H1 (cell line): ENCODE results near the gene GGTLC3. TPM values are rescaled to one million over a fixed set of nuclear protein-coding genes. Genes with fewer than 3 reads are reported as not detected.
"Not testable (repeated sequence)": the region's sequence is repeated elsewhere in the genome, so short reads cannot be mapped to it uniquely, and the experiment has no call there.

Source experiments
- CTCF ChIA-PET: fragments of 300-600 bp; sonication (Branson Sonifier 250); formaldehyde crosslinking; loops from one replicate; lab custom pipeline; 2021; ENCODE audit not compliant: partially characterized antibody; lab: Charles Lee
- POLR2A ChIA-PET: fragments of 300-600 bp; sonication (Branson Sonifier 250); formaldehyde crosslinking; loops from one replicate; lab custom pipeline; 2021; ENCODE audit warnings: inconsistent platforms; ENCODE audit not compliant: partially characterized antibody; lab: Charles Lee
- DNase-seq, 2 experiments: peaks; one replicate each; pipeline versions ENCODE4 v3.0.0 to v3.0.0-alpha.2; 2010 to 2022; ENCODE audit warnings: low spot score in 2 of 2, low read depth in 1 of 2, mixed read lengths in 1 of 2
- FAIRE-seq: peaks from 2 replicates; lab custom pipeline; 2011; peaks lifted over from hg19 to GRCh38; lab: Jason Lieb, UNC
- H2AFZ ChIP-seq: 2 replicates; pipeline ENCODE4 v1.8.1; 2012; ENCODE audit warnings: low read length, inconsistent platforms
- H2AK5ac ChIP-seq: 2 replicates; pipeline ENCODE4 v1.6.1; 2013; ENCODE audit warnings: low read depth, low read length
- H2BK120ac ChIP-seq: replicated peaks from 2 replicates; pipeline ENCODE3; 2013; ENCODE audit warnings: low read depth, low read length, inconsistent platforms
- H2BK12ac ChIP-seq: 2 replicates; pipeline ENCODE4 v1.6.1; 2013; ENCODE audit warnings: low read depth, low read length
- H2BK15ac ChIP-seq: 2 replicates; pipeline ENCODE4 v1.6.1; 2013; ENCODE audit warnings: low read length
- H2BK20ac ChIP-seq: 2 replicates; pipeline ENCODE4 v1.6.1; 2013; ENCODE audit warnings: low read length
- H2BK5ac ChIP-seq: 2 replicates; pipeline ENCODE4 v1.6.1; 2013; ENCODE audit warnings: low read depth, low read length
- H3K14ac ChIP-seq: 2 replicates; pipeline ENCODE4 v1.6.1; 2013; ENCODE audit warnings: inconsistent platforms; ENCODE audit not compliant: insufficient read length
- H3K18ac ChIP-seq: 2 replicates; pipeline ENCODE4 v1.6.1; 2013; ENCODE audit warnings: low read length; ENCODE audit errors: extremely low read depth
- H3K23ac ChIP-seq: 2 replicates; pipeline ENCODE4 v1.6.1; 2013; ENCODE audit warnings: inconsistent platforms; ENCODE audit not compliant: insufficient read length
- H3K23me2 ChIP-seq: 2 replicates; pipeline ENCODE4 v1.6.1; 2013; ENCODE audit warnings: low read depth, low read length
- H3K27ac ChIP-seq: 2 replicates; pipeline ENCODE4 v1.6.1; 2011; ENCODE audit warnings: low read depth, low read length, inconsistent platforms
- H3K27me3 ChIP-seq, 4 experiments: replicated peaks in 1 of 4; 1 replicate in 1 of 4; 2 replicates in 3 of 4; pipeline versions ENCODE4 v1.6.1 to v1.8.1; 2011 to 2013; ENCODE audit warnings: low read length in 3 of 4, mild to moderate bottlenecking in 3 of 4, inconsistent platforms in 2 of 4, mixed read lengths in 2 of 4, moderate library complexity in 1 of 4; ENCODE audit not compliant: control insufficient read depth in 3 of 4, insufficient read depth in 3 of 4; ENCODE audit errors: extremely low read depth in 1 of 4
- H3K36me3 ChIP-seq, 4 experiments: 2 replicates each; pipeline versions ENCODE4 v1.6.1 to v1.8.1; 2011 to 2013; ENCODE audit warnings: mild to moderate bottlenecking in 4 of 4, low read length in 3 of 4, moderate library complexity in 2 of 4, control low read depth in 1 of 4, inconsistent platforms in 1 of 4; ENCODE audit not compliant: insufficient read depth in 4 of 4, control insufficient read depth in 2 of 4
- H3K4ac ChIP-seq: replicated peaks from 2 replicates; pipeline ENCODE3; 2013; ENCODE audit warnings: low read length, low read depth, mixed read lengths, inconsistent platforms; ENCODE audit not compliant: insufficient read length
- H3K4me1 ChIP-seq, 4 experiments: replicated peaks in 1 of 4; 1 replicate in 1 of 4; 2 replicates in 3 of 4; pipeline versions ENCODE4 v1.6.1 to v1.8.1; 2011 to 2013; ENCODE audit warnings: low read length in 3 of 4, inconsistent platforms in 2 of 4, mixed read lengths in 1 of 4; ENCODE audit not compliant: insufficient read depth in 4 of 4, control insufficient read depth in 3 of 4
- H3K4me2 ChIP-seq, 2 experiments: 2 replicates each; pipeline versions ENCODE4 v1.6.1 to v1.8.1; 2011 to 2013; ENCODE audit warnings: low read depth in 2 of 2, low read length in 2 of 2, control low read depth in 1 of 2, inconsistent platforms in 1 of 2, mild to moderate bottlenecking in 1 of 2; ENCODE audit not compliant: insufficient read depth in 1 of 2
- H3K4me3 ChIP-seq, 4 experiments: fragments of 200-600, 300-600 bp in 1 of 4; sonication (generic), shearing (Covaris generic), sonication (Bioruptor Twin) in 1 of 4; 2 replicates each; pipeline versions ENCODE4 v1.5.1 to v1.8.1; 2011 to 2016; ENCODE audit warnings: low read length in 4 of 4, low read depth in 3 of 4, control low read depth in 2 of 4, inconsistent platforms in 2 of 4, mild to moderate bottlenecking in 2 of 4, mixed read lengths in 1 of 4, moderate library complexity in 1 of 4; ENCODE audit not compliant: insufficient read depth in 2 of 4; ENCODE audit errors: extremely low read depth in 1 of 4
- H3K56ac ChIP-seq: replicated peaks from 2 replicates; pipeline ENCODE3; 2013; ENCODE audit warnings: low read depth, mild to moderate bottlenecking, mixed read lengths, low read length, inconsistent platforms; ENCODE audit not compliant: insufficient read length
- H3K79me1 ChIP-seq: 2 replicates; pipeline ENCODE4 v1.6.1; 2013; ENCODE audit warnings: low read depth, low read length, control low read depth
- H3K79me2 ChIP-seq, 2 experiments: 2 replicates each; pipeline versions ENCODE4 v1.6.1 to v1.8.1; 2012 to 2013; ENCODE audit warnings: low read length in 2 of 2, mild to moderate bottlenecking in 2 of 2, inconsistent platforms in 1 of 2; ENCODE audit not compliant: insufficient read depth in 2 of 2, control insufficient read depth in 1 of 2
- H3K9ac ChIP-seq, 4 experiments: replicated peaks in 1 of 4; 1 replicate in 1 of 4; 2 replicates in 3 of 4; pipeline versions ENCODE4 v1.6.1 to v1.8.1; 2011 to 2013; ENCODE audit warnings: low read depth in 3 of 4, low read length in 3 of 4, control low read depth in 2 of 4, mild to moderate bottlenecking in 2 of 4, moderate library complexity in 2 of 4, inconsistent platforms in 1 of 4; ENCODE audit errors: extremely low read depth in 1 of 4
- H3K9me3 ChIP-seq, 2 experiments: 2 replicates each; pipeline versions ENCODE4 v1.6.1 to v1.8.1; 2012 to 2013; ENCODE audit warnings: mild to moderate bottlenecking in 2 of 2, moderate library complexity in 2 of 2, control low read depth in 1 of 2, inconsistent platforms in 1 of 2, low read depth in 1 of 2, low read length in 1 of 2, mixed read lengths in 1 of 2; ENCODE audit not compliant: insufficient read depth in 2 of 2
- H4K20me1 ChIP-seq, 2 experiments: replicated peaks in 1 of 2; 2 replicates each; pipeline versions ENCODE3 to v1.8.1; 2011 to 2013; ENCODE audit warnings: inconsistent platforms in 2 of 2, low read length in 2 of 2, mild to moderate bottlenecking in 1 of 2; ENCODE audit not compliant: insufficient read depth in 2 of 2, control insufficient read depth in 1 of 2
- H4K5ac ChIP-seq: 2 replicates; pipeline ENCODE4 v1.6.1; 2013; ENCODE audit warnings: low read length, low read depth, mixed read lengths, inconsistent platforms; ENCODE audit not compliant: insufficient read length
- H4K8ac ChIP-seq: 2 replicates; pipeline ENCODE4 v1.8.0; 2013; ENCODE audit warnings: mild to moderate bottlenecking, moderate library complexity, low read length, inconsistent platforms; ENCODE audit not compliant: insufficient read depth; ENCODE audit errors: extremely low read depth
- H4K91ac ChIP-seq: replicated peaks from 2 replicates; pipeline ENCODE3; 2013; ENCODE audit warnings: low read length, mixed read lengths, inconsistent platforms; ENCODE audit not compliant: insufficient read length
- WGBS, 2 experiments: shearing (Covaris generic) in 1 of 2; methylation state at CpG; one replicate each; pipeline versions ENCODE4 v1.1.6 to v1.1.7; 2013 to 2015; ENCODE audit warnings: low lambda C conversion rate in 2 of 2, mixed read lengths in 2 of 2, inconsistent platforms in 1 of 2, low coverage in 1 of 2, missing lambda C conversion rate in 1 of 2; ENCODE audit not compliant: insufficient replicate concordance in 2 of 2, insufficient coverage in 1 of 2, insufficient read length in 1 of 2; ENCODE audit errors: extremely low coverage in 1 of 2, missing lambda C conversion rate in 1 of 2; 5-methylcytosine and 5-hydroxymethylcytosine counted together
- polyA plus RNA-seq, 7 experiments: library from polyadenylated mRNA; depleted of rRNA in 3 of 7; stranded (reverse) in 5 of 7; unstranded in 2 of 7; fragments of >200 nt in 5 of 7; fragments of 200-250 nt in 2 of 7; gene quantifications; 1 replicate in 5 of 7; 2 replicates in 1 of 7; 4 replicates in 1 of 7; pipeline versions ENCODE4 v1.2.1 to v1.2.3, GENCODE V29; 2011 to 2013; ENCODE audit warnings: missing spikeins in 2 of 7, mixed read lengths in 2 of 7
- total RNA-seq: library from RNA; stranded (reverse); fragmentation: NEBNext Ultra II Directional; extraction: Animal tissue kit (Norgen Biotek cat#: 25700); gene quantifications from 2 replicates; pipeline ENCODE4 v1.2.1, GENCODE V29; 2021

Gene GGTLC3
- total and polyA plus RNA-seq, 2 of the 8 experiments (the other 6 are each of a cell fraction or from before 2014, with no cell fraction given): not detected

GRCh38 chr22:18528597-18529415 is 10.8 kb upstream of the GGTLC3 start:
- H3K18ac ChIP-seq, H3K14ac ChIP-seq, H4K91ac ChIP-seq, H3K79me1 ChIP-seq, H3K23me2 ChIP-seq, H3K4me3 ChIP-seq, H4K8ac ChIP-seq, H3K27me3 ChIP-seq, H3K27ac ChIP-seq, H3K9ac ChIP-seq, H3K56ac ChIP-seq, POLR2A ChIA-PET, H3K4me1 ChIP-seq, H3K4me2 ChIP-seq, H2AFZ ChIP-seq, H3K4ac ChIP-seq, H3K79me2 ChIP-seq, H3K36me3 ChIP-seq, H4K5ac ChIP-seq, H2BK12ac ChIP-seq, H3K23ac ChIP-seq, H3K9me3 ChIP-seq, H2BK15ac ChIP-seq, FAIRE-seq, H2BK120ac ChIP-seq, CTCF ChIA-PET, H2BK20ac ChIP-seq, H4K20me1 ChIP-seq, H2BK5ac ChIP-seq, H2AK5ac ChIP-seq: not testable (repeated sequence)
- no CpG with 5 or more reads among the region's 66 CpGs for WGBS, 2 experiments
- DNase-seq: peak in 1 of 2 experiments; percentile 71
